Gastrocnemius medialis (tissue), 4 donors: ENCODE measurements around the gene DLG4. TPM values are rescaled to one million over a fixed set of nuclear protein-coding genes. Genes with fewer than 3 reads are reported as not detected.
"Not testable (repeated sequence)": the region's sequence is repeated elsewhere in the genome, so short reads cannot be mapped to it uniquely, and the experiment has no call there.

Experiments used
- ATAC-seq, 2 donors: fragments of 150-250 bp; one replicate each; pipeline ENCODE4 v1.9.1; 2016
- DNase-seq, 2 donors: peaks; one replicate each; pipeline ENCODE4 v3.0.0-alpha.2; 2019
- H3K27ac ChIP-seq, 4 donors: fragments of 200-600 bp; sonication (generic); 1 replicate in 1 of 4; 2 replicates in 3 of 4; pipeline ENCODE4 v1.5.1; 2016 to 2018; ENCODE audit warnings: mild to moderate bottlenecking in 2 of 4, moderate library complexity in 1 of 4
- H3K27me3 ChIP-seq, 3 donors: fragments of 200-600 bp; sonication (generic) in 2 of 3; 1 replicate in 1 of 3; 2 replicates in 2 of 3; pipeline versions ENCODE4 v1.5.1 to v1.6.0; 2016 to 2019; ENCODE audit warnings: mild to moderate bottlenecking in 1 of 3, moderate library complexity in 1 of 3
- H3K36me3 ChIP-seq, 2 donors: fragments of 200-600 bp; sonication (generic) in 1 of 2; one replicate each; pipeline ENCODE4 v1.5.1; 2017 to 2018
- H3K4me1 ChIP-seq, 2 donors: fragments of 200-600 bp; sonication (generic) in 1 of 2; one replicate each; pipeline ENCODE4 v1.5.1; 2016 to 2017; ENCODE audit warnings: mild to moderate bottlenecking in 2 of 2
- H3K4me3 ChIP-seq, 4 donors: fragments of 200-600 bp; sonication (generic) in 3 of 4; 1 replicate in 1 of 4; 2 replicates in 3 of 4; pipeline ENCODE4 v1.5.1; 2016 to 2019; ENCODE audit warnings: mild to moderate bottlenecking in 2 of 4
- H3K9me3 ChIP-seq, 3 donors: fragments of 200-600 bp; sonication (generic) in 2 of 3; 1 replicate in 1 of 3; 2 replicates in 2 of 3; pipeline ENCODE4 v1.5.1; 2016 to 2019
- CTCF ChIP-seq, 5 experiments: fragments of 450-650 bp in 3 of 5; fragments of 200-600 bp in 2 of 5; sonication (generic) in 2 of 5; IDR thresholded peaks in 4 of 5; conservative IDR thresholded peaks in 1 of 5; 1 replicate in 4 of 5; 2 replicates in 1 of 5; pipeline ENCODE4 v1.5.1; 2016 to 2019; ENCODE audit warnings: antibody characterized with exemption in 5 of 5, mild to moderate bottlenecking in 3 of 5, moderate library complexity in 3 of 5
- POLR2A ChIP-seq, 2 donors: fragments of 450-650 bp; IDR thresholded peaks; one replicate each; pipeline ENCODE4 v1.6.1; 2017; ENCODE audit warnings: antibody characterized with exemption in 2 of 2, mild to moderate bottlenecking in 2 of 2, moderate library complexity in 2 of 2
- in situ Hi-C, 4 donors: fragments of 200-750 bp; cut with MboI; loops; one replicate each; pipeline versions ENCODE4 v1.15.0 to v1.8.0; 2017; ENCODE audit warnings: low sequenced_read_pairs in 4 of 4
- intact Hi-C: fragments of 100-400 bp; cut with DNase I; formaldehyde crosslinking; loops from one replicate; pipeline ENCODE4 v1.15.1; 2023; ENCODE audit warnings: low total_unique reads
- total RNA-seq, 4 donors: library from RNA; depleted of rRNA; stranded (reverse); fragments of >200 nt; gene quantifications; one replicate each; pipeline versions ENCODE4 v1.1.0 to v1.2.3, GENCODE V29; 2016

DLG4 gene
- total RNA-seq, 4 donors from 2014 or later = 3.5 to 6.7 (median 5.3) TPM

- H3K27me3 ChIP-seq = peaks cover 0 to 16% (median 0%) of the 10 kb centered on the region in 3 donors
- ATAC-seq (no peak), DNase-seq (no peak)
- H3K9me3 ChIP-seq = no peaks in the 10 kb centered on the region
- H3K4me1 ChIP-seq = no peaks in the 10 kb centered on the region
- no peaks in the 10 kb centered on the region for H3K36me3 ChIP-seq
- no peak overlapping the region for H3K27ac ChIP-seq
- no peak for TF ChIP-seq CTCF (IDR thresholded peaks at IDR 0.05 in 4 of 5, conservative IDR thresholded peaks at IDR 0.05 in 1 of 5)
- H3K4me3 ChIP-seq = no peak overlapping the region
- intact Hi-C loops (no loop called here), in situ Hi-C loops (loop anchor here in 1 of 4 donors (25.0 kb wide), 1 partner anchor 256 kb away; no protein-coding TSS in a partner anchor)
These were observed 51.8 kb downstream of the DLG4 start for GRCh38 chr17:7167832-7168231.

- H3K36me3 ChIP-seq = no peaks in the 10 kb centered on the region
- TF ChIP-seq POLR2A (IDR thresholded peaks at IDR 0.05) = no peak
- TF ChIP-seq CTCF (IDR thresholded peaks at IDR 0.05 in 4 of 5, conservative IDR thresholded peaks at IDR 0.05 in 1 of 5) = no peak
- DNase-seq (no peak), ATAC-seq (no peak)
- no peaks in the 10 kb centered on the region for H3K4me1 ChIP-seq
- in situ Hi-C loops (loop anchor here in 1 of 4 donors (25.0 kb wide), 1 partner anchor 255 kb away; no protein-coding TSS in a partner anchor), intact Hi-C loops (no loop called here)
- peaks cover 0 to 12% (median 0%) of the 10 kb centered on the region in 3 donors for H3K27me3 ChIP-seq
- no peak overlapping the region for H3K4me3 ChIP-seq
- no peak overlapping the region for H3K27ac ChIP-seq
- H3K9me3 ChIP-seq = no peaks in the 10 kb centered on the region
These were observed 52.8 kb downstream of the DLG4 start for GRCh38 chr17:7166873-7167272.

- H3K4me3 ChIP-seq, H3K36me3 ChIP-seq, H3K27me3 ChIP-seq, intact Hi-C loops, ATAC-seq, H3K9me3 ChIP-seq, H3K4me1 ChIP-seq, H3K27ac ChIP-seq, DNase-seq: not testable (repeated sequence)
- in situ Hi-C loops = loop anchor here in 1 of 4 donors (25.0 kb wide), 1 partner anchor 247 kb away; no protein-coding TSS in a partner anchor
These were observed 60.1 kb downstream of the DLG4 start for GRCh38 chr17:7159571-7159970.

GRCh38 chr17:7158424-7158823 lies 61.2 kb downstream of the DLG4 start:
- H3K4me3 ChIP-seq, H3K27me3 ChIP-seq, H3K4me1 ChIP-seq, H3K9me3 ChIP-seq, H3K27ac ChIP-seq, H3K36me3 ChIP-seq, DNase-seq, intact Hi-C loops, ATAC-seq: not testable (repeated sequence)
- in situ Hi-C loops = loop anchor here in 1 of 4 donors (25.0 kb wide), 1 partner anchor 246 kb away; no protein-coding TSS in a partner anchor

GRCh38 chr17:7156342-7156940 lies 63.2 kb downstream of the DLG4 start:
- H3K9me3 ChIP-seq = no peaks in the 10 kb centered on the region
- TF ChIP-seq CTCF (IDR thresholded peaks at IDR 0.05 in 4 of 5, conservative IDR thresholded peaks at IDR 0.05 in 1 of 5) (no peak), POLR2A (IDR thresholded peaks at IDR 0.05) (no peak)
- DNase-seq = no peak
- in situ Hi-C loops = loop anchor here in 1 of 4 donors (25.0 kb wide), 1 partner anchor 244 kb away; no protein-coding TSS in a partner anchor
- peaks cover 0 to 5% of the 10 kb centered on the region in 2 donors for H3K4me1 ChIP-seq
- peaks cover 0 to 12% (median 9%) of the 10 kb centered on the region in 3 donors for H3K27me3 ChIP-seq
- no peaks in the 10 kb centered on the region for H3K36me3 ChIP-seq
- no peak overlapping the region for H3K27ac ChIP-seq
- ATAC-seq = no peak
- H3K4me3 ChIP-seq = no peak overlapping the region
- intact Hi-C loops = no loop called here
